ENCODE data around the gene SEMA4D. TPM values are rescaled to one million over a fixed set of nuclear protein-coding genes. Genes with fewer than 3 reads are reported as not detected.

The SEMA4D gene
- total RNA-seq, 1 donor from 2014 or later, result 55.4 TPM

DNA sequence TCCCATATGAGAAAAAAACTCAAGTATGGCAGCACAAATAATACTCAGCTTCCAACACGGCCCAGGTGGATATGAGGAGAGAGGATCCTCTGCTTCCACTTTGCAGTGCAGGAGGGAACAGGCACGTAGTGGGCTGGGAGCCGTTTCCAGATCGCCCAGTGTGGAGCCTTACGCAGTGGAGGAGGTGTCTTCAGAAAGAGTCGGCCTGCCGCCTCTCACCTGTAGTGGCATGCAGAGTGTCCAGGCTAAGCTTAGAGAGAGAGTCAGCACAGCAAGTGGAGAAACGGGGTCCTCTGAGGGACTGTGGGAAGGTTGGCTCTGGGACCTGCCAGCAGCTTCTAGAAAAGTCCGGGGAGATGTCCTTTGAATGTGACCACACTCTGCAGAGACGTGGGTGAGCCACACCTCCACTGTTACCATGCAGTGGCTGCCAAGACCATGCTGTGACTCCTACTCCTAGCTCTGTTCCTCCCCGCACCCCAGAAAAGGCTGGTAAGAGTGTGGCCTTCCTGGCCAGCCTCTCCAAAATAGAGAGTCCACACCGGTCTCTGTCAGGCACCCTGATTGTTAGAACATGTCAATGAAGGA is 3.5 kb upstream of the SEMA4D start:
- no peak for DNase-seq (ENCODE audit: low read depth)

GRCh38 chr9:89500008-89500407 is 2.1 kb upstream of the SEMA4D start:
- DNase-seq (ENCODE audit: low read depth), result no peak

DNA sequence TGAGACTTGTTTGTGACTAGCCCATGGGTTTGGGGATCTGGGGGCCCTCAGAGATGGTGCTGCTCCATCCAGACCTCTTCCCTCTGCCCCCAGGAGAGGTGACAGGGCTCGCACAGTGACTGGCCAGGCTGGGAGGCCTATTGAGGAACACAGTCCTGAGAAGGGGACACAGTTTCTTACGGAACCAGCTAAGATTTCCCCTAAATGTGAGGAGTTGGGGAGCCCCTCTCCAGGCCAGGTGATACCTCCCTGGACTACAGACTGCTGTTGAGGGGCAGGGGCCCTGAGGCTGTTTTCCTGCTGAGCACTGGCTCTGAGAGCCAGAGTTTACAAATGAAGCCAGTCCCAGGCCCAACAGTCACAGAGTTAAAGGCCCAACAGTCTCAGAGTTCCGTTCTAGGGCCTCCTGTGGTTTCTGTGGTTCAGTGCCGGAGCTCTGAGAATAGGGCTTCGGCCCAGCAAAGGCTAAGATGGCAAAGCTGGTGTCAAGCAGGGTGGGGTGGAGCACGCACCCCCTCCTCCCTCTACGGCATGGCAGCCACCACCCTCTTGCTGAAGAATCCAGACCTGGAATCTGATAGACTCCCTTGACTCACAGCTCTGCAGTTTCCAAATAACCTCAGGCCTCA is 1.1 kb upstream of the SEMA4D start:
- DNase-seq (ENCODE audit: low read depth), result no peak

DNA sequence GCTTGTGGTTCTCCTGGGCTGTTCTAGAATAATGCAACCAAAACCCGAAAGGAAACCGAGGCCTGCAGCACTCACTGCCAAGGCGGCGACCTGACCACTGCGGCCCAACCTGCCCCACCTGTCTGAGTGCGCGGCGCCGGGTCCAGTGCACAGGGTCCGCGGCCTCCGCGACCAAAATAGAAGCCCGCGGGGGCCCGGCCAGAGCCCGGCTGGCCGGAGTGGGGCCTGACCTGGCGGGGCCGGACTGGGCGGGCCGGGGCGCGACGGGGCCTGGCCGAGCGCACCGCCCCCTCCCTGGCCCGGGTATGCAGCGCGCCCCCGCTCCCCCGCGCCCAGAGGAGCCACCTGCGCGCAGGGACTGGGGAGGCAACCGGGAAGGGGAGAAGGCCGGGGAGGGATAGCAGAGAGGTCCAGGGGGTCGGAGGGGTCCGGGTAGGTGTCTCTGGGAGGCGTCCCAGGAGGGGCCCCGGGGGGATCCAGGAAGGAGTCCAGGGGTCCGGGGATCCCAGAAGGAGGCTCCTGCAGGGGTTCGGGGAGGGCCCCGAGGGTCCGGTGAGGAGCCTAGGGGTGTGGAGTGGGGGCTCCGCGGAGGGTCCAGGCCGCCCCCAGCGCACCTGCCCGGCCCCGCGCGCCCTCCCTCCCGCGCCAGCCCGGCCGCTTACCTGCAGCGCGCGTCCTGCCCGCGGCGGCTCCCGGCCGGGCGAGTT is 503 bp downstream of the SEMA4D start:
- no peak for DNase-seq (ENCODE audit: low read depth)

GRCh38 chr9:89496645-89497256 is 1.2 kb downstream of the SEMA4D start:
- DNase-seq (ENCODE audit: low read depth), result no peak

DNA sequence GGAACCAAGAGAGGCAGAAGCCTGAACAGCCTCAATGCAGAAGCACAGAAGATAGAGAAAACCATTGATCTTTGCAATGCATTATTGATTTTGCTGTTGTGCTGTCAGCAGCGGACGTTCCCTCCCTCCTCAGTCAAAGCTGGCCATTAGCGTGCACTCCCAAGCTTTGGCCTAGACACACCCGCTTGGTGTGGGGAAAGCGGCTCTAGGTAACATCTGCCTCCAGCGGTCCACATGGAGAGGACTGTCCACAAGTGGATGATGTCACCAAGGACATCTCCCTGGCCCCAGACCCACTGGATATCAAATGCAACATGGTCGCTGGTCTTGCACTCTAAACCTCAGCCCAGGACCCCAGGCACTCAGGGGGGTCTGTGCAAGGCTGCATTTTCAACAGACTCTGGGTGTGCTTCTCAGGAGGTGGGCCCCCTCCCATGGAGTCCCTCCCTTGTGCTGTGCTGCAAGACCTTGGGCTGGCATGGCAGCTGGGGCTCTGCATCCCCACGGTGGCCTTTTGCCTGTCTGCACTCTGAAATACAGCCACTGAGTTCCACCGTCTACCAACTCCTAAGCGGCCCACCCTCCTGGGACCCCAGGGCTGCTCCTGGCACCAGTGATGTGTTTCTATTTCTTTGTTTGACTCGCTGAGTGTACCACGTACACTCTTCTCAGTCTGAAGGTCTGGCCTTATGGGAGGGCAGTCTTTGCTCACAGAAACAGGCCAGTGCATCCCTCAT is 1.9 kb downstream of the SEMA4D start:
- DNase-seq (ENCODE audit: low read depth), result no peak

DNA sequence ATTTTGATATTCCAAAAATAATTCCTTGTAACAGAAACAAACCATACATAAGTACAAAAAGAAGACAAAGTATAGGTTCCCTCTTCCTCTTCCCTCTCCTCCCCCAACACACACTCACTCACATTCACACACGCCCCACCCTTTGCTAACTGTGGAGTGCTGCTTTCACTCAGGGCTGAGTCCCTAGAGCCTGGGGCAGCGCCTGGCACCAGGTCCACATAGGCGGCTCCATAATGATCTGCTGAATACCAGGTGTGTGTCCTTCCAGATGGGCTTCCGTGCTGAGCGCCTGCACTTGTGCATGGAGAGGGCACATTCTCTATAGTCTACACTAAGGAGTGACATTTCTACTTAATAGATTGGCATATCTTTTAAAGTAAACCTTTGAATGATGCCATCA is 3.7 kb downstream of the SEMA4D start:
- DNase-seq (ENCODE audit: low read depth), result no peak

DNA sequence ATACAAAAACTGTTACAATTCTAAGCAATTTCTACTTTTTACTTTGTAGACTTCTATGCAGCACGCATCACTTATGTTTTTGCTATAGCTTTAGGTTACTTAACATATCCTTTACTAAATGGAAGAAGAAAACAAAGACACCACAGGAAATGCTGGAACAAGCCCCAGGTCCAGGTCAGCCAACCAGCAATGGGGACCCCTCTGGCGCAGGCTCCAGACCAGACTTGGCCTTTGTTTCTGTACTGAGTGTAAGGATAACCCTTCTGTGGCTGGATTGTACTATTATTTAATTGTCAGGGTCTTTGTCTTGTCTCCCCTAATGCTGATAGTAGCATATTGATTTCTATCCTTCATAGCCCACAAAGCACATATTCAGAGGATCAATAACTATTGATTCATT is 4.2 kb downstream of the SEMA4D start:
- no peak for DNase-seq (ENCODE audit: low read depth)

- DNase-seq (ENCODE audit: low read depth), result no peak
Observed at GRCh38 chr9:89493181-89493580, 4.7 kb downstream of the SEMA4D start.

DNA sequence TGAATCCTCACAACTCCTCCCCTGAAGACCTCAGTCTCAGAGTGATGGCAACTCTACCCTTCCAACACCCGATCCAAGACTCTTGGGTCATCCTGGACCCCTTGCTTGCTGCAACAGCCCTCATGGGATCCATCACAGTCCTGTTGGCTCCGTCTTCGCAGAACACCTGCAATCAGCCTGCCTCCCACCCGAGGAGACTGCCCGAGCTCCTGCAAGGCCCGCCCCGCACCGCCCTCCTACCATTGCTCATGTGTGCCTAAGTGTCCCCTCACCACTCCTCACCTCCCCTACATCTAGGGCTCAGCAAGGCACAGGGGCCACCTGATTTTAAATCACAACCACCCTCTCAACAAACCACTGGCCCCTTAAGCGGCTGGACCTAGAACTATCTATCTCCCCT is 5.3 kb downstream of the SEMA4D start:
- no peak for DNase-seq (ENCODE audit: low read depth)

DNA sequence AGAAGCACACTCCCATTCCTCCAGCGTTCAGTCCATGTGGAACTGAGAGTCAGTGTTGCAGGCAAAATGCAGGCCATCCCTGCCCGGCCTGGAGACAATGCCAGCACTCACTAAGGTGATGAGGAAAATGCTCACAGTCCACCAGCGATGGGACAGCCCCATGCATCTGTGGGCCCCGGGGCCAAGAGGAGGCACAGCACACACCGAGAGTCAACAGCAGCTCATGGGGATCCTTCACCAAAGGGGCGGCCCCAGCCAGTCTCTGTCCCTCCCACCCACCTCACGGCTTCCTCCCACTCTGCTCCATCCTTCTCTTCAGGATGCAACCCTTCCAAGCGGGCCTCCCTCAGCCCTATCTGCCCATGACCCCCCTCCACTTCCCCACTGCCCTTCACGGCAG is 6.2 kb downstream of the SEMA4D start:
- DNase-seq (ENCODE audit: low read depth), result no peak

DNA sequence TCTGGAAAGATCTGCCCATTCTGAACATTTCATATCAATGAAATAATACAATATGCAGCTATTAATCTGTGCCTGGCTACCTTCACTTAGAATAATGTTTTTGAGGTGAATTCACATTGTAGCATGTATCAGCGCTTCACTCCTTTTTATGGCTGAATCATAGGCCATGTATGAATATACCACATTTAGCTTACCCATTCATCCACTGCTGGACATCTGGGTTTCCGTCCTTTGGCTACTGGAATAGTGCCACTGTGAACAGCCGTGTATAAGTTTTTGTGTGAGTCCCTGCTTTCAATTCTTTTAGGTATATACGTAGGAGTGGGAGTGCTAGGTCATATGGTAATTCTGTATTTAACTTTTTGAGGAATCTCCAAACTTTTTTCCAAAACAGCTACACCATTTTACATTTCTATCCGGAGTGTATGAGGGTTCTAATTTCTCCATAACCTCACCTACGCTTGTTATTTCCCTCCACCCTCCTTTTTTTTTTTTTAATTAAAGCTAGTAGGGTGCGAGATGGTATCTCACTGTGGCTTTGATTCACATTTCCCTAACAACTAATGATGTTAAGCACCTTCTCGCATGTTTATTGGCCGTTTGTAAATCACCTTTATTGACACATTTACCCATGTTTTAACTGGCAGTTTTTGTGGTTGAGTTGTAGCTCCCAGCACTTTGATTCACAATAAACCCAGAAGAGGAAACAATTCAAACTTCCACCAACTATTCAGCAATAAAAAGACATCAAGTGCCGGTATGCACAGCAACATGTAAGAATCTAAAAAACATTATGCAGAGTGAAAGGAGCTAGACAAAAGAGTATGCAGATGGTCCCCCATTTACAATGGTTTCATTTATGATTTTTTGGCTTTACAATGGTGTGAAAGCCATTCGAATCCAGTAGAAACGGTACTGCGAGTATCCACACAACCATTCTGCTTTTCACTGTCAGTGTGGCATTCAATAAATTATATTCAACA is 8.1 kb downstream of the SEMA4D start:
- DNase-seq (ENCODE audit: low read depth), result peak; percentile 60

GRCh38 chr9:89488936-89489335 is 9.0 kb downstream of the SEMA4D start:
- no peak for DNase-seq (ENCODE audit: low read depth)

DNA sequence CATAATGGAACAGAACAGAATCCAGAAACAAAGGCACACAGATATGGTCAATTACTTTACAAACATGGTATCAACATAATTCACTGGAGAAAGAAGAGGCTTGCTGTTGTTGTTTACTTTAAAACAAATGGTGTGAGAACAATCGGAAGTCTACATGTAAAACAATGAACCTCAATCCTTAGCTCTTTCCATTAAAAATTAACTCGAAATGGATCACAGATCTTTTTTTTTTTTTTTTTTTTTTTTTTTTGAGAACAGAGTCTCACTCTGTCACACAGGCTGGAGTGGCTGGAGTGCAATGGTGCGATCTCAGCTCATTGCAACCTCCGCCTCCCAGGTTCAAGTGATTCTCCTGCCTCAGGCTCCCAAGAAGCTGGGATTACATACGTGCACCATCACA is 9.8 kb downstream of the SEMA4D start:
- DNase-seq (ENCODE audit: low read depth), result peak; percentile 61

GRCh38 chr9:89486681-89487080 is 11.2 kb downstream of the SEMA4D start:
- no peak for DNase-seq (ENCODE audit: low read depth)

DNA sequence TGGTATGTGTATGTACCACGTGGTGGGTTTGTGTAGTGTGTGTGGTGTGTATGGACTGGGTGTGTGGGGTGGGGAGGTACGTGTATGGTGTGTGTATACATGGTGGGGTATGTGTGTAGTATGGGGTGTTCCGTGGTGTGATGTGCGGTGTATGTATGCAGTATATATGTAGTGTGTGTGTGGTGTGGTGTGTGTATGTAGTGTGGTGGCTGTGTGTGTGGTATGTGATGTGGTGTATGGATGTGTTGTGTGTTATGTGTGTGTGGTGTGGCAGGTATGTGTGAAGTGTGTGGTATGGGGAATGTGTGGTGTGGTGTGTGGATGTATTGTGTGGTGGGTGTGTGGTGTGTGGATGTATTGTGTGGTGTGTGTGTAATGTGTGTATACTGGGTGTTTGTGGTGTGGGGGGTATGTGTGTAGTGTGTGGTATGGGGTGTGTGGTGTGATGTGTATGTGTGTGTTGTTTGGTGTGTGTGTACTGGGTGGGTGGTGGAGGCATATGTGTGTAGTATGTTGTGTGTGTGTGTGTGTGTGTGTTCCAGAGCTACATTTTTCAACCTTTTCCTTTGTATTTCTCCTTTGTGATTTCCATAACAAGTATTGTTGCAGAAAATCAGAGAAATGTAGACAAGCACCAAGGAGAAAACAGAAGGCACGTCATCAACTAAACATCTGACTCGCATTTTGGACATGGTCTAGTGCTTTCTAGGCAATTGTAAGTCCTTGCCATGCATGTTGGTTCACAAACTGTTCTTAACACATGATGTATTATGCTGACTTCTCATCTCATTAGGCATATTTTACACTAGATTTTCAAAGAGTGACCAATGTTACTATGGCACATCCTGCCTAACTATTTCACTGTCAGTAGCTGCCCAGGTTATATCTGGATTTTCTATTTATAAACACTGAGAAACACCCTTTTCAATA is 13.2 kb downstream of the SEMA4D start:
- peak; percentile 99 for DNase-seq (ENCODE audit: low read depth)

DNA sequence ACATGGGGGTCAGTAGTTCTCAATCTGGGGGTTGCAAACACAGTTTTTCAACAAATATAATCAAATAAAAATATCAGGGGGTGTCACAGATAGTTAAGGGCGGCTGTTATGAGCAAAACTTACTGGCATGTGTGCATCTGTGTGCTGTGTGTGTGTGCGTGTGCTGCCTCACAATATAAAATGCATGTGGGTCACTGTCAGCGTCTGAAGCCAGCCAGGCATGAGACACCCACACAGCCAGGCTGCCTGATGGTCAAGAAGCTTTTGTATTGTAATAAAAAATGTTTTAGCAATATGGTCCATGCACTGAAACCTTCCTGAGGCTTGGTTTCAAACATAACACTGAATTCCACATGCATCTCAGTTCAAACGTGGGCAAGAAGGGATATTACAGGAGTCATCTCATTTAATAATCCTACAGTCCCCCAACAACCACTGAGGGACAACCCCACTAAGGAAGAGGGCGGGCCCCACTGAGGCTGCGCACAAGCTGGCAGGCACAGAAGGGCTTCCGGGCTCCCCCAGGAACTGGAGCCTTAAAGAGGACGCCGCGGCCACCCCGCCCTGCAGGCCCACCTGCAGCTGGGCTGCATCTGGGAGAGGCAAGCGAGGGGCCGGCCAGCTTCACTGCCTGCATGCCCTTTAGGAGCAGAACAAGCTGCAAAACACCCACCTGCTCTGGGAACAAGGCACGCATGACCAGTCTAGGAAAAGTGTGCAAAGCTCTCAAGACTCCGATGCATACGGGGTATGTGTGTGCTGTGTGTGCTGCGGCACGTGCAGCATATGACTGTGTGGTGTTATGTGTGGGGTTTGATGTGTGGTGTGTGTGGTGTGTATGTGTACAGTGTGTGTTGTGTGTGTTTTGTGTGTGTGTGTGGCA is 14.1 kb downstream of the SEMA4D start:
- no peak for DNase-seq (ENCODE audit: low read depth)

- DNase-seq (ENCODE audit: low read depth), result no peak
Observed at GRCh38 chr9:89482901-89483361, 15.0 kb downstream of the SEMA4D start.

Data from renal cortical epithelial cell (primary cell).